ENCODE measurements around the gene MINDY4B. TPM values are rescaled to one million over a fixed set of nuclear protein-coding genes. Genes with fewer than 3 reads are reported as not detected.

The MINDY4B gene
- total RNA-seq, 1 experiment from 2014 or later: not detected

GRCh38 chr3:150887031-150887430 is 18.2 kb downstream of the MINDY4B start:
- Histone ChIP-seq H3K36me3 (ENCODE audit: insufficient read depth, low read length, poor library complexity, severe bottlenecking) (no peaks in the 10 kb centered on the region), H3K9me3 (ENCODE audit: low read depth, low read length, poor library complexity, severe bottlenecking) (no peaks in the 10 kb centered on the region), H3K4me1 (ENCODE audit: insufficient read depth, low read length, poor library complexity, severe bottlenecking) (no peaks in the 10 kb centered on the region), H3K27me3 (replicated peaks; ENCODE audit: insufficient read depth, low read depth, low read length, poor library complexity) (no peaks in the 10 kb centered on the region), H3K27ac (ENCODE audit: low read depth, low read length, poor library complexity, severe bottlenecking) (no peak overlapping the region), H3K4me3 (ENCODE audit: low read depth, low read length, poor library complexity, severe bottlenecking) (no peak overlapping the region)
- intact Hi-C loops (cut with micrococcal nuclease; ENCODE audit: unreplicated experiment): no loop called here
- DNase-seq (ENCODE audit: low spot score): no peak
- CTCF ChIA-PET: no interaction called here
- no TSS peak for BruUV-seq (replicated peaks)
- TF ChIP-seq EZH2 (IDR thresholded peaks at IDR 0.05; ENCODE audit: borderline replicate concordance, low read depth, low read length, poor library complexity, severe bottlenecking): no peak
- TF ChIP-seq CTCF (conservative IDR thresholded peaks at IDR 0.05; ENCODE audit: low read depth, low read length): no peak
- POLR2A ChIA-PET (ENCODE audit: low non-redundant PET): no interaction called here

- intact Hi-C loops (cut with micrococcal nuclease; ENCODE audit: unreplicated experiment): no loop called here
- H3K27me3 ChIP-seq (replicated peaks; ENCODE audit: insufficient read depth, low read depth, low read length, poor library complexity): no peaks in the 10 kb centered on the region
- no peak overlapping the region for H3K27ac ChIP-seq (ENCODE audit: low read depth, low read length, poor library complexity, severe bottlenecking)
- no peaks in the 10 kb centered on the region for H3K4me1 ChIP-seq (ENCODE audit: insufficient read depth, low read length, poor library complexity, severe bottlenecking)
- no peak overlapping the region for H3K4me3 ChIP-seq (ENCODE audit: low read depth, low read length, poor library complexity, severe bottlenecking)
- no peaks in the 10 kb centered on the region for H3K36me3 ChIP-seq (ENCODE audit: insufficient read depth, low read length, poor library complexity, severe bottlenecking)
- BruUV-seq (replicated peaks): no TSS peak
- no peak for TF ChIP-seq EZH2 (IDR thresholded peaks at IDR 0.05; ENCODE audit: borderline replicate concordance, low read depth, low read length, poor library complexity, severe bottlenecking)
- TF ChIP-seq CTCF (conservative IDR thresholded peaks at IDR 0.05; ENCODE audit: low read depth, low read length): no peak
- DNase-seq (ENCODE audit: low spot score): no peak
- ChIA-PET POLR2A (ENCODE audit: low non-redundant PET) (no interaction called here), CTCF (no interaction called here)
- no peaks in the 10 kb centered on the region for H3K9me3 ChIP-seq (ENCODE audit: low read depth, low read length, poor library complexity, severe bottlenecking)
Observed at GRCh38 chr3:150885535-150885934, 19.7 kb downstream of the MINDY4B start.

- ChIA-PET CTCF (no interaction called here), POLR2A (ENCODE audit: low non-redundant PET) (no interaction called here)
Observed at GRCh38 chr3:150878996-150879575, 26.2 kb downstream of the MINDY4B start.

More at GRCh38 chr3:150878996-150879575, 26.2 kb downstream of the MINDY4B start:
- BruUV-seq (replicated peaks): no TSS peak
- Histone ChIP-seq H3K27ac (ENCODE audit: low read depth, low read length, poor library complexity, severe bottlenecking) (no peak overlapping the region), H3K27me3 (replicated peaks; ENCODE audit: insufficient read depth, low read depth, low read length, poor library complexity) (no peaks in the 10 kb centered on the region), H3K36me3 (ENCODE audit: insufficient read depth, low read length, poor library complexity, severe bottlenecking) (no peaks in the 10 kb centered on the region), H3K4me3 (ENCODE audit: low read depth, low read length, poor library complexity, severe bottlenecking) (no peak overlapping the region), H3K9me3 (ENCODE audit: low read depth, low read length, poor library complexity, severe bottlenecking) (no peaks in the 10 kb centered on the region), H3K4me1 (ENCODE audit: insufficient read depth, low read length, poor library complexity, severe bottlenecking) (no peaks in the 10 kb centered on the region)
- no peak for DNase-seq (ENCODE audit: low spot score)
- TF ChIP-seq EZH2 (IDR thresholded peaks at IDR 0.05; ENCODE audit: borderline replicate concordance, low read depth, low read length, poor library complexity, severe bottlenecking) (no peak), CTCF (conservative IDR thresholded peaks at IDR 0.05; ENCODE audit: low read depth, low read length) (no peak)
- intact Hi-C loops (cut with micrococcal nuclease; ENCODE audit: unreplicated experiment): no loop called here
